GM13977 (cell line): Measurements from ENCODE around the gene A3GALT2.

Experiments
- DNase-seq: peaks from one replicate; pipeline ENCODE4 v3.0.0; 2012; ENCODE audit warnings: low spot score
- CTCF ChIP-seq: IDR thresholded peaks from 2 replicates; pipeline ENCODE4 v1.5.1; 2012; ENCODE audit warnings: mild to moderate bottlenecking, control low read depth; ENCODE audit not compliant: insufficient read depth; ENCODE audit errors: extremely low read depth, missing control alignments
- in situ Hi-C: fragments of 300-500 bp; cut with MboI; formaldehyde crosslinking; loops from one replicate; pipeline ENCODE4 v1.12.0; 2022; ENCODE audit warnings: low sequenced_read_pairs, low pct_unique_long_range_greater_than_20kb, mixed read lengths, inconsistent platforms; ENCODE audit not compliant: unreplicated experiment

A3GALT2 gene

GRCh38 chr1:33259879-33260278 is 61.0 kb downstream of the A3GALT2 start:
- TF ChIP-seq CTCF, result no peak
- DNase-seq, result no peak
- in situ Hi-C loops, result no loop called here

DNA sequence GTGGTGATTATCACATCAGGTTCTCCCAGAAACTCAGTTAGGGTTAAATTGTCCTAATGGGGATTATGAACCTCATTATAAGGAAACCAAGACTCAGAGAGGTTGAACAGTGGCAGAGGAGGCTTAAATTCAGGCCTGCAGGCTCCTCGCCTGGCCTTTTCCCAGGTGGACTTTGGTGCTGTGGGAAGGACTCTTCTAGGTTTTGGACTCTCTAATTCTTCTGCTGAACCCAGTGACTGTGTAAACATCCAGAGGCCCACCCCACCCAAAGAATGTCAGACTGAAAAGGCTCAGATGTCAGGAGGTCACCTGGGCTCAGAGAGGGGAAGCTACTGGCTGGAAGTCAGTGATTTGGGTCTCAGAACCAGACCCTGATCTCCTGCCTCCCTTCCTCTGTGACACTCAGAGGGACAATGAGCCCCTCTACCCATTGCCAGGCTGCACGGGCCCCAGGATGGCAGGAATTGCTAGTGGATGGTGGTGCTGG is 62.1 kb downstream of the A3GALT2 start:
- no peak for TF ChIP-seq CTCF
- in situ Hi-C loops, result no loop called here
- no peak for DNase-seq

DNA sequence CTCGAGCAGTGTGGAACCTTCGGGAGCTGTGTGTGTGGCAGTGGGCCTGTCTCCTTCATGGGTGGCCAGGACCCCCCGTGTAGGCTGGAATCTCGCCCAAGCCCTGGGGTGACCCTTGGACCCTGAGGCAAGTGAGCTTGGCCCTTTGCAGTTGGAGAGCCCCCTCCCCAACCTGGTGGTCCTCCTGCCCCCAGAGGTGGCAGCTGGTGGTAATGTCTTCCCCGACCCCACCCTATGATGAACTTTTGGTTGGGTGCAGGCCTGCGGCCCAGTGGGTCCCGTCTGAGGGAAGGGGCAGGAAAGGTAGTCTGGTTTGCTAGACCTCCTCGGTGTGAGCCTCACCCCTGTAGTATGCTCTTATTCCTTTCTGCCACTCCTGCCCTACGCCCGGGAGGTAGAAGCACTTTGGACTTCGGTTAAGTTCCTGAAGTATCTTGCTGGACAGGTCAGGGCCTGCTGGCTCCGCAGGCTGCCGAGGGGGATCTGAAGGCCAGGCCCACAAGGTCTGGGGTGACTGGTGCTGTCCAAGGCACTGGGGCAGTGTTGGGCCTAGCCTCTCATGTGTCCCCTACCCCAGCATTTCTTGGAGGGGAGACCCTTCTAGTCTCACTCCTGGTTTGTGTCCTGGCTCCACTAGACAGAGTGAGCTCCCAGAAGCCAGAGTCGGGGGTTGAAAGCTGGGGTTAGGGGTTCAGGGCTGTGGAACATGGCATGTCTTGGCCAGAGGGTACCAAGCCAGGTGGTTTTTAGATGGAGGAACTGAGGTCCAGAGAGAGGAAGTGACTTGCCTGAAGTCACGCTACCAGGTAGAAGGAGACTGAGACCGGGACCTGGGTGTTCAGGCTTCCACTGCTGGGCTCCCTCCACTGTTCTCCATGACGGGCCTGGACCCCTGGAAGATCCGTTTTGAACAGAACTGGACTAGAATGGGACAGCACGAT is 62.9 kb downstream of the A3GALT2 start:
- DNase-seq, result no peak
- TF ChIP-seq CTCF, result no peak
- in situ Hi-C loops, result no loop called here

DNA sequence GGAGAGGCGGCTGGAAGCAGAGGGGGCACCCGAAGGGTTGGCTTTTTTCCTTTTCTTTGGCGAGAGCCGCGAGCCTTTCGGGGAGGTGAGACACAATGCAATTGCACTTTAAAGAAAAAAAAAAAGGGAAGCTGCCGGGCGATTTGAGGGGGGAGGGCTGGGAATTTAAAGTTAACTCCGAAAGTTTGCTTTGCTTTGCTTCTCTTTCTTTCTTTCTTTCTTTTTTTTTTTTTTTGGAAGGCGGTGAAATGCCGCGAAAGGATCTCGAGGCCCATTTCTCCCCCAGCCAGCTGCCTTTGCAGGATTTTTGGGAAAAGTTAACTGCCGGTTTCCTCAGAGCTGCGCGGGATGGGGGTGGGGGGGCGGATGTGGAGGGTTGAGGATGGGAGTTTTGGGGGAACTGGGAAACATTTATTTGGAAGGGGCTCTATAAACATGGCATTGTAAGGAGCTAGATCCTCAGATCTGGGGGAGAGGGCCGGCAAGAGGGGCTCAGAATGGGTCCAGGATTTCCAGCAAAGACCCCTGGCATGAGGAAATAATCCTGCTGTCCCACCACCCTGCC is 63.6 kb downstream of the A3GALT2 start:
- no peak for DNase-seq
- in situ Hi-C loops, result no loop called here
- no peak for TF ChIP-seq CTCF
